HepG2 (cell line): ENCODE measurements around the gene ANXA11.

Experiments
- CTCF ChIP-seq: sonication (generic); formaldehyde crosslinking; IDR thresholded peaks from 2 replicates; pipeline ENCODE4 v1.5.0; 2020; ENCODE audit warnings: mild to moderate bottlenecking, missing genetic modification reagents, moderate library complexity
- NR2C2 ChIP-seq: sonication (generic); formaldehyde crosslinking; IDR thresholded peaks from 2 replicates; pipeline ENCODE4 v1.4.0; 2020; ENCODE audit warnings: missing genetic modification reagents, mild to moderate bottlenecking, moderate library complexity, borderline replicate concordance
- RBFOX2 ChIP-seq: fragments of 200-400 bp; formaldehyde crosslinking; IDR thresholded peaks from 2 replicates; pipeline ENCODE4 v1.6.1; 2017; ENCODE audit warnings: low read depth, mild to moderate bottlenecking, low read length
- SNRNP70 ChIP-seq: fragments of 200-400 bp; formaldehyde crosslinking; IDR thresholded peaks from 2 replicates; pipeline ENCODE4 v1.6.1; 2017; ENCODE audit warnings: mild to moderate bottlenecking, low read depth, low read length, moderate library complexity
- TP53 ChIP-seq: sonication (generic); formaldehyde crosslinking; conservative IDR thresholded peaks from 2 replicates; pipeline ENCODE4 v1.4.0; 2020; ENCODE audit warnings: missing genetic modification reagents

DNA sequence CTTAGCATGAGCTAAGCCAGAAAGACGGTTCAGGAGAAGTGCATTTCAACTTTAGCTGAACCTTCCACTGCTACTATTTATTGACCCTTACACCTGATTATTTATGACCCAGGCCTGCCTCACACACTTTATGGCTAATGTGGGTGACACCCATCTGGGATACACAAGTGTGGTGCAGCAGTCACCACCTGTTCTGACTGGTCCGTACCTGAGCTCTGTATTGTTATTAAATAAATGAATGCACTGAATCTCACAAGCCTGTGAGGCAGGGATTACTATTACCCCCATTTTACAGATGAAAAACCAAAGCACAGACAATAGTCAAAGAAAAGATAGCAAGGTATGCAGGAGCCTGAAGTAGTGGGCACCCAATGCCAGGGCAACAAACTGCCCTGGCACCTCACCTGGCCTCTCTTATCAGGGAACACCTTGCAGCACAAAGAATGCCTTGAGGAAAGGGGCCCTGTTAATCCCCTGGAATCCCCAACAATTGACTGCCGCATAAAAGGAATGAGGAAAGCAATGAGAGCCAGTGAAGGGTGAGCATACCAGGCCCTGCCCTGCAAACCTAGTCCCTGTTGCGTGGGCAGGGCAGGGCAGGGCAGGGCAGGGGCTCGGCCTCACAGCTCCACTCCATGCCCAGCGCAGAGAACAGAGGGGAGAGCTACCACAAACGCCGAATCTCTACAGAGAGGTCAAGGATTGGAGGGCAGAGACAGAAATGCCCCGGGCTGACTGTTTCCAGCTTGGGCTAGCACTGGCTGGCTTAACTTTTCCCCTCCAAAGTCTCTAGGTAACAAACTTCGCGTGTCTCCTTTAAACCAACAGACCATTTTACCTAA is 1.3 kb downstream of the ANXA11 start:
- TF ChIP-seq NR2C2 (CRISPR knock-in tag) (no peak), SNRNP70 (no peak), CTCF (CRISPR knock-in tag) (no peak), RBFOX2 (no peak), TP53 (CRISPR knock-in tag) (no peak)
